NCI-H2107 treated with DMSO at 0.1 percent for 48 hours (cell line): ENCODE measurements around the gene SEMA5A.

Experiments
- DNase-seq: peaks from one replicate; lab custom pipeline; 2025; ENCODE audit not compliant: unreplicated experiment; lab: John Stamatoyannopoulos, UW

SEMA5A gene

GRCh38 chr5:9551567-9552537, 6.0 kb upstream of the SEMA5A start:
- no peak for DNase-seq

GRCh38 chr5:9549941-9550340, 4.1 kb upstream of the SEMA5A start:
- DNase-seq = no peak

GRCh38 chr5:9547122-9547947, 1.5 kb upstream of the SEMA5A start:
- DNase-seq = no peak

GRCh38 chr5:9545136-9545991, 511 bp downstream of the SEMA5A start:
- DNase-seq = no peak

- peak; percentile 32 for DNase-seq
These were observed 1.3 kb downstream of the SEMA5A start for GRCh38 chr5:9544502-9545135.

GRCh38 chr5:9544056-9544455, 1.8 kb downstream of the SEMA5A start:
- no peak for DNase-seq

- DNase-seq = no peak
These were observed 2.5 kb downstream of the SEMA5A start for GRCh38 chr5:9543311-9543920.

- no peak for DNase-seq
These were observed 5.1 kb downstream of the SEMA5A start for GRCh38 chr5:9540791-9541190.

GRCh38 chr5:9538504-9538903, 7.4 kb downstream of the SEMA5A start:
- DNase-seq = no peak

- no peak for DNase-seq
These were observed 8.4 kb downstream of the SEMA5A start for GRCh38 chr5:9537223-9538141.

- no peak for DNase-seq
These were observed 9.2 kb downstream of the SEMA5A start for GRCh38 chr5:9536717-9537116.

- no peak for DNase-seq
These were observed 10.9 kb downstream of the SEMA5A start for GRCh38 chr5:9534881-9535517.

- no peak for DNase-seq
These were observed 12.1 kb downstream of the SEMA5A start for GRCh38 chr5:9533562-9534364.

GRCh38 chr5:9533096-9533495, 12.8 kb downstream of the SEMA5A start:
- no peak for DNase-seq

- DNase-seq = no peak
These were observed 16.4 kb downstream of the SEMA5A start for GRCh38 chr5:9529513-9529912.

GRCh38 chr5:9529041-9529480, 16.8 kb downstream of the SEMA5A start:
- no peak for DNase-seq

GRCh38 chr5:9524941-9525340, 20.9 kb downstream of the SEMA5A start:
- DNase-seq = no peak
